ENCODE results near the gene MYOM1.

DNA sequence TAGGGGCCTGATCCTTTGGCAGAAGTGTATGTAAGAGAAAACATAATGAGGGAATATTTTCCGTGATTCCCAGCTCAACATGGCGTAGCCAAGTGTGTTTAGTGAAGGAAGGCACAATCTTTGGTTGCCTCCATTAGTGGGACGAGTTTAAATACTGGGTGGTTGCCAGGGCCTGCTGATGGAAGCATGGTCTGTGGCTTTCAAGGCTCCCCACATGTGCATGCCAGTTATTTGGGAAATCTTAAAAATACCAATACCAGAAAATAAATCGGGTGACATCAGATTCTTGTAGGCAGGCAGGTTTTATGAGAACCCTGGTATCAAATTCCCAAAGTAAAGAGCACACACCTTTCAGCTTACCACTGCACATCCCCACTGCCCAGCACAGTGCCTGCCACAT, 35.0 kb upstream of the MYOM1 start:
- TF ChIP-seq, protein P1, sequence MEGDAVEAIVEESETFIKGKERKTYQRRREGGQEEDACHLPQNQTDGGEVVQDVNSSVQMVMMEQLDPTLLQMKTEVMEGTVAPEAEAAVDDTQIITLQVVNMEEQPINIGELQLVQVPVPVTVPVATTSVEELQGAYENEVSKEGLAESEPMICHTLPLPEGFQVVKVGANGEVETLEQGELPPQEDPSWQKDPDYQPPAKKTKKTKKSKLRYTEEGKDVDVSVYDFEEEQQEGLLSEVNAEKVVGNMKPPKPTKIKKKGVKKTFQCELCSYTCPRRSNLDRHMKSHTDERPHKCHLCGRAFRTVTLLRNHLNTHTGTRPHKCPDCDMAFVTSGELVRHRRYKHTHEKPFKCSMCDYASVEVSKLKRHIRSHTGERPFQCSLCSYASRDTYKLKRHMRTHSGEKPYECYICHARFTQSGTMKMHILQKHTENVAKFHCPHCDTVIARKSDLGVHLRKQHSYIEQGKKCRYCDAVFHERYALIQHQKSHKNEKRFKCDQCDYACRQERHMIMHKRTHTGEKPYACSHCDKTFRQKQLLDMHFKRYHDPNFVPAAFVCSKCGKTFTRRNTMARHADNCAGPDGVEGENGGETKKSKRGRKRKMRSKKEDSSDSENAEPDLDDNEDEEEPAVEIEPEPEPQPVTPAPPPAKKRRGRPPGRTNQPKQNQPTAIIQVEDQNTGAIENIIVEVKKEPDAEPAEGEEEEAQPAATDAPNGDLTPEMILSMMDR (conservative IDR thresholded peaks at IDR 0.05; ENCODE audit: low read depth, low read length), result no peak
- no peak for TF ChIP-seq EZH2 (IDR thresholded peaks at IDR 0.05; ENCODE audit: borderline replicate concordance, low read depth, low read length, poor library complexity, severe bottlenecking)
